ENCODE results near the gene CDC7. TPM values are rescaled to one million over a fixed set of nuclear protein-coding genes. Genes with fewer than 3 reads are reported as not detected.

Gene CDC7
- total RNA-seq, 1 experiment from 2014 or later, result 49.9 TPM

GRCh38 chr1:91533361-91534024 is 32.8 kb downstream of the CDC7 start:
- Mint-ChIP-seq H3K36me3 (no peaks in the 10 kb centered on the region), H3K9me3 (no peaks in the 10 kb centered on the region), H3K27me3 (ENCODE audit: low read depth) (no peaks in the 10 kb centered on the region), H3K27ac (no peak overlapping the region), H3K4me3 (no peak overlapping the region), H3K4me1 (peaks cover 10% of the 10 kb centered on the region)
- TF ChIP-seq ZBTB21 (CRISPR knock-in tag; IDR thresholded peaks at IDR 0.05; ENCODE audit: borderline replicate concordance) (no peak), ZNF423 (CRISPR knock-in tag; IDR thresholded peaks at IDR 0.05) (no peak), RELA (CRISPR knock-in tag; IDR thresholded peaks at IDR 0.05; ENCODE audit: borderline replicate concordance) (no peak), JAZF1 (CRISPR knock-in tag; IDR thresholded peaks at IDR 0.05) (no peak), NFE2L1 (CRISPR knock-in tag; IDR thresholded peaks at IDR 0.05) (no peak), IRF2 (CRISPR knock-in tag; IDR thresholded peaks at IDR 0.05; ENCODE audit: borderline replicate concordance, low read depth) (no peak), CREB1 (CRISPR knock-in tag; IDR thresholded peaks at IDR 0.05) (no peak), TEAD4 (CRISPR knock-in tag; IDR thresholded peaks at IDR 0.05) (no peak), E2F5 (CRISPR knock-in tag; IDR thresholded peaks at IDR 0.05) (no peak), HMGA2 (CRISPR knock-in tag; IDR thresholded peaks at IDR 0.05) (no peak), ZNF121 (CRISPR knock-in tag; IDR thresholded peaks at IDR 0.05) (no peak), CTCF (IDR thresholded peaks at IDR 0.05) (no peak), ZNF532 (CRISPR knock-in tag; IDR thresholded peaks at IDR 0.05; ENCODE audit: borderline replicate concordance) (no peak)
- TF ChIP-seq, protein P1, sequence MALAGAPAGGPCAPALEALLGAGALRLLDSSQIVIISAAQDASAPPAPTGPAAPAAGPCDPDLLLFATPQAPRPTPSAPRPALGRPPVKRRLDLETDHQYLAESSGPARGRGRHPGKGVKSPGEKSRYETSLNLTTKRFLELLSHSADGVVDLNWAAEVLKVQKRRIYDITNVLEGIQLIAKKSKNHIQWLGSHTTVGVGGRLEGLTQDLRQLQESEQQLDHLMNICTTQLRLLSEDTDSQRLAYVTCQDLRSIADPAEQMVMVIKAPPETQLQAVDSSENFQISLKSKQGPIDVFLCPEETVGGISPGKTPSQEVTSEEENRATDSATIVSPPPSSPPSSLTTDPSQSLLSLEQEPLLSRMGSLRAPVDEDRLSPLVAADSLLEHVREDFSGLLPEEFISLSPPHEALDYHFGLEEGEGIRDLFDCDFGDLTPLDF (CRISPR knock-in tag; IDR thresholded peaks at IDR 0.05), result no peak
- TF ChIP-seq, protein P2, sequence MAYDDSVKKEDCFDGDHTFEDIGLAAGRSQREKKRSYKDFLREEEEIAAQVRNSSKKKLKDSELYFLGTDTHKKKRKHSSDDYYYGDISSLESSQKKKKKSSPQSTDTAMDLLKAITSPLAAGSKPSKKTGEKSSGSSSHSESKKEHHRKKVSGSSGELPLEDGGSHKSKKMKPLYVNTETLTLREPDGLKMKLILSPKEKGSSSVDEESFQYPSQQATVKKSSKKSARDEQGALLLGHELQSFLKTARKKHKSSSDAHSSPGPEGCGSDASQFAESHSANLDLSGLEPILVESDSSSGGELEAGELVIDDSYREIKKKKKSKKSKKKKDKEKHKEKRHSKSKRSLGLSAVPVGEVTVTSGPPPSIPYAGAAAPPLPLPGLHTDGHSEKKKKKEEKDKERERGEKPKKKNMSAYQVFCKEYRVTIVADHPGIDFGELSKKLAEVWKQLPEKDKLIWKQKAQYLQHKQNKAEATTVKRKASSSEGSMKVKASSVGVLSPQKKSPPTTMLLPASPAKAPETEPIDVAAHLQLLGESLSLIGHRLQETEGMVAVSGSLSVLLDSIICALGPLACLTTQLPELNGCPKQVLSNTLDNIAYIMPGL (CRISPR knock-in tag; IDR thresholded peaks at IDR 0.05), result no peak
- TF ChIP-seq, protein P3, sequence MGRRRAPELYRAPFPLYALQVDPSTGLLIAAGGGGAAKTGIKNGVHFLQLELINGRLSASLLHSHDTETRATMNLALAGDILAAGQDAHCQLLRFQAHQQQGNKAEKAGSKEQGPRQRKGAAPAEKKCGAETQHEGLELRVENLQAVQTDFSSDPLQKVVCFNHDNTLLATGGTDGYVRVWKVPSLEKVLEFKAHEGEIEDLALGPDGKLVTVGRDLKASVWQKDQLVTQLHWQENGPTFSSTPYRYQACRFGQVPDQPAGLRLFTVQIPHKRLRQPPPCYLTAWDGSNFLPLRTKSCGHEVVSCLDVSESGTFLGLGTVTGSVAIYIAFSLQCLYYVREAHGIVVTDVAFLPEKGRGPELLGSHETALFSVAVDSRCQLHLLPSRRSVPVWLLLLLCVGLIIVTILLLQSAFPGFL (CRISPR knock-in tag; IDR thresholded peaks at IDR 0.05; ENCODE audit: borderline replicate concordance), result no peak
- TF ChIP-seq, protein P4, sequence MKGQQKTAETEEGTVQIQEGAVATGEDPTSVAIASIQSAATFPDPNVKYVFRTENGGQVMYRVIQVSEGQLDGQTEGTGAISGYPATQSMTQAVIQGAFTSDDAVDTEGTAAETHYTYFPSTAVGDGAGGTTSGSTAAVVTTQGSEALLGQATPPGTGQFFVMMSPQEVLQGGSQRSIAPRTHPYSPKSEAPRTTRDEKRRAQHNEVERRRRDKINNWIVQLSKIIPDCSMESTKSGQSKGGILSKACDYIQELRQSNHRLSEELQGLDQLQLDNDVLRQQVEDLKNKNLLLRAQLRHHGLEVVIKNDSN (CRISPR knock-in tag; IDR thresholded peaks at IDR 0.05), result no peak
- TF ChIP-seq, protein P5, sequence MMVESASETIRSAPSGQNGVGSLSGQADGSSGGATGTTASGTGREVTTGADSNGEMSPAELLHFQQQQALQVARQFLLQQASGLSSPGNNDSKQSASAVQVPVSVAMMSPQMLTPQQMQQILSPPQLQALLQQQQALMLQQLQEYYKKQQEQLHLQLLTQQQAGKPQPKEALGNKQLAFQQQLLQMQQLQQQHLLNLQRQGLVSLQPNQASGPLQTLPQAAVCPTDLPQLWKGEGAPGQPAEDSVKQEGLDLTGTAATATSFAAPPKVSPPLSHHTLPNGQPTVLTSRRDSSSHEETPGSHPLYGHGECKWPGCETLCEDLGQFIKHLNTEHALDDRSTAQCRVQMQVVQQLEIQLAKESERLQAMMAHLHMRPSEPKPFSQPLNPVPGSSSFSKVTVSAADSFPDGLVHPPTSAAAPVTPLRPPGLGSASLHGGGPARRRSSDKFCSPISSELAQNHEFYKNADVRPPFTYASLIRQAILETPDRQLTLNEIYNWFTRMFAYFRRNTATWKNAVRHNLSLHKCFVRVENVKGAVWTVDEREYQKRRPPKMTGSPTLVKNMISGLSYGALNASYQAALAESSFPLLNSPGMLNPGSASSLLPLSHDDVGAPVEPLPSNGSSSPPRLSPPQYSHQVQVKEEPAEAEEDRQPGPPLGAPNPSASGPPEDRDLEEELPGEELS (CRISPR knock-in tag; IDR thresholded peaks at IDR 0.05), result no peak
- TF ChIP-seq, protein P6, sequence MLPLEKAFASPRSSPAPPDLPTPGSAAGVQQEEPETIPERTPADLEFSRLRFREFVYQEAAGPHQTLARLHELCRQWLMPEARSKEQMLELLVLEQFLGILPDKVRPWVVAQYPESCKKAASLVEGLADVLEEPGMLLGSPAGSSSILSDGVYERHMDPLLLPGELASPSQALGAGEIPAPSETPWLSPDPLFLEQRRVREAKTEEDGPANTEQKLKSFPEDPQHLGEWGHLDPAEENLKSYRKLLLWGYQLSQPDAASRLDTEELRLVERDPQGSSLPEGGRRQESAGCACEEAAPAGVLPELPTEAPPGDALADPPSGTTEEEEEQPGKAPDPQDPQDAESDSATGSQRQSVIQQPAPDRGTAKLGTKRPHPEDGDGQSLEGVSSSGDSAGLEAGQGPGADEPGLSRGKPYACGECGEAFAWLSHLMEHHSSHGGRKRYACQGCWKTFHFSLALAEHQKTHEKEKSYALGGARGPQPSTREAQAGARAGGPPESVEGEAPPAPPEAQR (CRISPR knock-in tag; IDR thresholded peaks at IDR 0.05), result no peak
- ATAC-seq (no peak; the same call in 1 of the 2 replicates), DNase-seq (ENCODE audit: low spot score) (no peak)
- ChIA-PET POLR2A (interaction anchor here (0.6 kb wide), 2 partner anchors 137 to 385 kb away, joined by 4 to 6 read pairs; no protein-coding TSS in a partner anchor), CTCF (no interaction called here)

All from WTC11 (cell line).